Hypothalamus (tissue), 51 donors: ENCODE data around the gene SPATA16.
"Not testable (repeated sequence)": the region's sequence is repeated elsewhere in the genome, so short reads cannot be mapped to it uniquely, and the experiment has no call there.

Source experiments
- DNase-seq, 51 donors: peaks; one replicate each; lab custom pipeline; 2025; lab: John Stamatoyannopoulos, UW

The SPATA16 gene

GRCh38 chr3:172968646-172969045 lies 172.4 kb downstream of the SPATA16 start:
- no peak for DNase-seq

GRCh38 chr3:172965256-172965655 lies 175.8 kb downstream of the SPATA16 start:
- no peak for DNase-seq

- DNase-seq = not testable (repeated sequence)
Observed at GRCh38 chr3:172960626-172961182, 180.3 kb downstream of the SPATA16 start.

GRCh38 chr3:172958565-172958964 lies 182.5 kb downstream of the SPATA16 start:
- DNase-seq = no peak

- no peak for DNase-seq
Observed at GRCh38 chr3:172953571-172953970, 187.5 kb downstream of the SPATA16 start.

GRCh38 chr3:172951511-172951910 lies 189.5 kb downstream of the SPATA16 start:
- no peak for DNase-seq

GRCh38 chr3:172946061-172946460 lies 195.0 kb downstream of the SPATA16 start:
- DNase-seq = no peak

- no peak for DNase-seq
Observed at GRCh38 chr3:172939651-172940293, 201.3 kb downstream of the SPATA16 start.

- DNase-seq = no peak
Observed at GRCh38 chr3:172938788-172939187, 202.2 kb downstream of the SPATA16 start.

- DNase-seq = no peak
Observed at GRCh38 chr3:172931746-172932285, 209.2 kb downstream of the SPATA16 start.

- no peak for DNase-seq
Observed at GRCh38 chr3:172929451-172929850, 211.6 kb downstream of the SPATA16 start.

- DNase-seq = no peak
Observed at GRCh38 chr3:172924546-172924945, 216.5 kb downstream of the SPATA16 start.

GRCh38 chr3:172919297-172919683 lies 221.7 kb downstream of the SPATA16 start:
- no peak for DNase-seq

GRCh38 chr3:172918568-172919296 lies 222.3 kb downstream of the SPATA16 start:
- DNase-seq = no peak

- no peak for DNase-seq
Observed at GRCh38 chr3:172918165-172918564, 222.9 kb downstream of the SPATA16 start.

- DNase-seq = no peak
Observed at GRCh38 chr3:172915911-172916514, 225.0 kb downstream of the SPATA16 start.

GRCh38 chr3:172914854-172915253 lies 226.2 kb downstream of the SPATA16 start:
- no peak for DNase-seq

- DNase-seq = no peak
Observed at GRCh38 chr3:172913911-172914655, 227.0 kb downstream of the SPATA16 start.

- DNase-seq = no peak
Observed at GRCh38 chr3:172911142-172911541, 229.9 kb downstream of the SPATA16 start.

- no peak for DNase-seq
Observed at GRCh38 chr3:172908771-172909270, 232.2 kb downstream of the SPATA16 start.
